Sigmoid colon (tissue), 7 donors: ENCODE measurements around the gene RNU1-2. TPM values are rescaled to one million over a fixed set of nuclear protein-coding genes. Genes with fewer than 3 reads are reported as not detected.
"Not testable (repeated sequence)": the region's sequence is repeated elsewhere in the genome, so short reads cannot be mapped to it uniquely, and the experiment has no call there.

Experiments
- DNase-seq: peaks from one replicate; pipeline ENCODE4 v3.0.0-alpha.2; 2019
- H3K27ac ChIP-seq, 4 donors: fragments of 200-600 bp; sonication (generic); one replicate each; pipeline ENCODE4 v1.5.1; 2016 to 2019; ENCODE audit warnings: mild to moderate bottlenecking in 1 of 4
- H3K27me3 ChIP-seq, 3 donors: fragments of 200-600 bp; sonication (generic); one replicate each; pipeline ENCODE4 v1.5.1; 2019; ENCODE audit warnings: mild to moderate bottlenecking in 1 of 3
- H3K36me3 ChIP-seq, 4 donors: fragments of 200-600 bp; sonication (generic); one replicate each; pipeline ENCODE4 v1.5.1; 2016 to 2019
- H3K4me1 ChIP-seq, 4 donors: fragments of 200-600 bp; sonication (generic); one replicate each; pipeline ENCODE4 v1.5.1; 2017 to 2019
- H3K4me3 ChIP-seq, 4 donors: fragments of 200-600 bp; sonication (generic); one replicate each; pipeline ENCODE4 v1.5.1; 2017 to 2019; ENCODE audit warnings: mild to moderate bottlenecking in 2 of 4, moderate library complexity in 1 of 4
- H3K9me3 ChIP-seq, 4 donors: fragments of 200-600 bp in 3 of 4; sonication (generic) in 3 of 4; one replicate each; pipeline versions ENCODE4 v1.5.1 to v1.6.1; 2013 to 2019
- POLR2A ChIP-seq, 2 donors: fragments of 450-650 bp; IDR thresholded peaks; one replicate each; pipeline ENCODE4 v1.6.1; 2016; ENCODE audit warnings: antibody characterized with exemption in 2 of 2, mild to moderate bottlenecking in 2 of 2, moderate library complexity in 2 of 2
- POLR2AphosphoS5 ChIP-seq, 4 donors: sonication (generic); formaldehyde crosslinking; IDR thresholded peaks; one replicate each; pipeline ENCODE4 v1.6.1; 2017; ENCODE audit warnings: antibody characterized with exemption in 4 of 4
- WGBS, 2 donors: extraction: QIAGEN DNeasy Blood & Tissue Kit; methylation state at CpG; one replicate each; pipeline ENCODE4 v1.1.7; 2013; 5-methylcytosine and 5-hydroxymethylcytosine counted together
- intact Hi-C: fragments of 100-400 bp; cut with DNase I; formaldehyde crosslinking; loops from one replicate; pipeline ENCODE4 v1.15.1; 2023
- polyA plus RNA-seq, 3 donors: library from polyadenylated mRNA; stranded (reverse); fragments of 200-250 nt; gene quantifications; one replicate each; pipeline ENCODE4 v1.2.3, GENCODE V29; 2013
- total RNA-seq, 4 donors: library from RNA; depleted of rRNA; stranded (reverse); fragments of >200 nt; gene quantifications; one replicate each; pipeline ENCODE4 v1.1.0, GENCODE V29; 2016
- donor health status: healthy with polysubstance abuse.
- donor health status: Bipolar disorder and iron deficiency.
- donor health status: healthy.

The RNU1-2 gene
- total RNA-seq (under 1 TPM; under 0.01 TPM), polyA plus RNA-seq (not detected)

- H3K9me3 ChIP-seq, H3K27me3 ChIP-seq, intact Hi-C loops, H3K36me3 ChIP-seq: not testable (repeated sequence)
- Histone ChIP-seq H3K4me3 (peak within 1 kb of the TSS; percentile 15 to 45 (median 36)), H3K27ac (peak within 1 kb of the TSS; percentile 83 to 86 (median 84)), H3K4me1 (peaks cover 0 to 13% (median 8%) of the 10 kb centered on the region in 4 donors)
- DNase-seq = peak; percentile 99
- TF ChIP-seq POLR2A (IDR thresholded peaks at IDR 0.05) (peak; percentile 73 to 85), POLR2AphosphoS5 (IDR thresholded peaks at IDR 0.05) (peak; percentile 14 to 92 (median 79))
- WGBS, 2 donors = 0% methylated on average over 32 of the region's 39 CpGs
These were observed at the start of gene RNU1-2 for GRCh38 chr1:16895598-16896315. TSS of gene RNU1-2 (plus strand) at chr1:16895980.

GRCh38 chr1:16856201-16856600 lies 39.6 kb upstream of the RNU1-2 start:
- H3K9me3 ChIP-seq, DNase-seq, H3K4me3 ChIP-seq, intact Hi-C loops, H3K27ac ChIP-seq, H3K36me3 ChIP-seq, H3K4me1 ChIP-seq, H3K27me3 ChIP-seq: not testable (repeated sequence)
- WGBS, 2 donors = 84 to 90% methylated on average over 2 of the region's 2 CpGs

- WGBS, 2 donors = 53 to 79% methylated on average over 30 of the region's 46 CpGs
These were observed 36.4 kb upstream of the RNU1-2 start for GRCh38 chr1:16859167-16860041.

GRCh38 chr1:16860048-16860447 lies 35.7 kb upstream of the RNU1-2 start:
- intact Hi-C loops, H3K27ac ChIP-seq, H3K4me1 ChIP-seq, H3K36me3 ChIP-seq, H3K9me3 ChIP-seq, DNase-seq, H3K4me3 ChIP-seq, H3K27me3 ChIP-seq: not testable (repeated sequence)
- 66 to 83% methylated on average over 7 of the region's 9 CpGs for WGBS, 2 donors

More at GRCh38 chr1:16859167-16860041, 36.4 kb upstream of the RNU1-2 start:
- H3K9me3 ChIP-seq, H3K27me3 ChIP-seq, H3K27ac ChIP-seq, H3K36me3 ChIP-seq, H3K4me3 ChIP-seq, intact Hi-C loops, H3K4me1 ChIP-seq, DNase-seq: not testable (repeated sequence)

GRCh38 chr1:16861832-16862245 lies 33.9 kb upstream of the RNU1-2 start:
- DNase-seq, H3K27me3 ChIP-seq, H3K4me1 ChIP-seq, intact Hi-C loops, H3K4me3 ChIP-seq, H3K36me3 ChIP-seq, H3K27ac ChIP-seq, H3K9me3 ChIP-seq: not testable (repeated sequence)
- 57 to 73% methylated on average over 10 to 12 of the region's 16 CpGs for WGBS, 2 donors

GRCh38 chr1:16862415-16862814 lies 33.4 kb upstream of the RNU1-2 start:
- WGBS, 2 donors = 95 to 96% methylated on average over 25 of the region's 25 CpGs
- not testable (repeated sequence) for H3K4me3 ChIP-seq

GRCh38 chr1:16863024-16863423 lies 32.8 kb upstream of the RNU1-2 start:
- H3K36me3 ChIP-seq, intact Hi-C loops, H3K9me3 ChIP-seq, H3K4me1 ChIP-seq, DNase-seq, H3K27me3 ChIP-seq, H3K27ac ChIP-seq, H3K4me3 ChIP-seq: not testable (repeated sequence)
- 63 to 82% methylated on average over 6 of the region's 11 CpGs for WGBS, 2 donors

More at GRCh38 chr1:16862415-16862814, 33.4 kb upstream of the RNU1-2 start:
- H3K4me1 ChIP-seq, intact Hi-C loops, DNase-seq, H3K36me3 ChIP-seq, H3K27me3 ChIP-seq, H3K27ac ChIP-seq, H3K9me3 ChIP-seq: not testable (repeated sequence)

- H3K4me1 ChIP-seq, DNase-seq, intact Hi-C loops, H3K27ac ChIP-seq, H3K9me3 ChIP-seq, H3K36me3 ChIP-seq, H3K4me3 ChIP-seq, H3K27me3 ChIP-seq: not testable (repeated sequence)
- WGBS, 2 donors = 7 to 34% methylated on average over 4 of the region's 6 CpGs
These were observed 28.7 kb upstream of the RNU1-2 start for GRCh38 chr1:16866926-16867707.

- H3K4me3 ChIP-seq, H3K27ac ChIP-seq, DNase-seq, H3K9me3 ChIP-seq, H3K4me1 ChIP-seq, H3K27me3 ChIP-seq, H3K36me3 ChIP-seq, intact Hi-C loops: not testable (repeated sequence)
- 88 to 94% methylated on average over 5 of the region's 6 CpGs for WGBS, 2 donors
These were observed 27.0 kb upstream of the RNU1-2 start for GRCh38 chr1:16868787-16869186.

GRCh38 chr1:16869996-16870395 lies 25.8 kb upstream of the RNU1-2 start:
- H3K9me3 ChIP-seq, H3K36me3 ChIP-seq, DNase-seq, H3K4me1 ChIP-seq, H3K27me3 ChIP-seq, H3K4me3 ChIP-seq, intact Hi-C loops, H3K27ac ChIP-seq: not testable (repeated sequence)
- WGBS, 2 donors = 89% methylated on average over 6 of the region's 7 CpGs

- DNase-seq, H3K9me3 ChIP-seq, H3K36me3 ChIP-seq, intact Hi-C loops, H3K4me1 ChIP-seq, H3K4me3 ChIP-seq, H3K27ac ChIP-seq: not testable (repeated sequence)
- H3K27me3 ChIP-seq = peaks cover 0 to 15% (median 4%) of the 10 kb centered on the region in 3 donors
- 84 to 91% methylated on average over 23 of the region's 23 CpGs for WGBS, 2 donors
These were observed 24.6 kb upstream of the RNU1-2 start for GRCh38 chr1:16871171-16871570.
